Inflammatory macrophage treated with lipopolysaccharide for 1 hour (primary cell): ENCODE results near the gene OPALIN.
"Not testable (repeated sequence)": the region's sequence is repeated elsewhere in the genome, so short reads cannot be mapped to it uniquely, and the experiment has no call there.

Experiments
- DNase-seq, 2 donors: peaks; one replicate each; pipeline ENCODE4 v3.0.0-alpha.2; 2020 to 2022

Gene OPALIN

GRCh38 chr10:96334616-96335526 is 23.9 kb downstream of the OPALIN start:
- peak; percentile 17 to 69 for DNase-seq

- DNase-seq = peak in 1 of 2 donors; percentile 12
These were observed 25.7 kb downstream of the OPALIN start for GRCh38 chr10:96333101-96333500.

DNA sequence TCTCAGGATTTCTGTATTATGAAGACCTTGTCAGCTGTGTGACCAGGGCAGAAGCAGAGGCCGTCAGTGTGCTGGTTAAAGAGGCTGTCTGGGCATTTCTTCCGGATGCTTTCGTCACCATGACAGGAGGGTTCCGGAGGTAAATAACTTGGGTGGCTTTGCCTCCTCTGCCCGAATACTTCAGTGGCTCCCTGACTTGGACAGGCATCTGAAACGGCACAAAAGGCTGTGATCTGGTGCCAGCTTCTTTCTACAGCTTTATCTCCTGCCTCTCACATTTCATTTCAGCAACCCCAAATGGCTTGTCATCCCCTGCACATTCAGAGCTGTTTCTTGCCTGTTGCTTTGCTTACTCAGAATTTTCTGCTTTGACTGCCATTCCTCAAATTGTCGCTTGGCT is 31.3 kb downstream of the OPALIN start:
- no peak for DNase-seq

- no peak for DNase-seq
These were observed 33.0 kb downstream of the OPALIN start for GRCh38 chr10:96325719-96326373.

- no peak for DNase-seq
These were observed 34.4 kb downstream of the OPALIN start for GRCh38 chr10:96324447-96324846.

GRCh38 chr10:96322275-96322674 is 36.5 kb downstream of the OPALIN start:
- DNase-seq = no peak

GRCh38 chr10:96321822-96322221 is 37.0 kb downstream of the OPALIN start:
- no peak for DNase-seq

- no peak for DNase-seq
These were observed 38.9 kb downstream of the OPALIN start for GRCh38 chr10:96319754-96320474.

GRCh38 chr10:96317067-96317833 is 41.6 kb downstream of the OPALIN start:
- no peak for DNase-seq

- no peak for DNase-seq
These were observed 45.5 kb downstream of the OPALIN start for GRCh38 chr10:96313344-96313743.

GRCh38 chr10:96311180-96311715 is 47.6 kb downstream of the OPALIN start:
- DNase-seq = no peak

GRCh38 chr10:96310321-96310669 is 48.5 kb downstream of the OPALIN start:
- DNase-seq = no peak

GRCh38 chr10:96309628-96310320 is 49.0 kb downstream of the OPALIN start:
- DNase-seq = no peak

- not testable (repeated sequence) for DNase-seq
These were observed 49.9 kb downstream of the OPALIN start for GRCh38 chr10:96308854-96309253.

DNA sequence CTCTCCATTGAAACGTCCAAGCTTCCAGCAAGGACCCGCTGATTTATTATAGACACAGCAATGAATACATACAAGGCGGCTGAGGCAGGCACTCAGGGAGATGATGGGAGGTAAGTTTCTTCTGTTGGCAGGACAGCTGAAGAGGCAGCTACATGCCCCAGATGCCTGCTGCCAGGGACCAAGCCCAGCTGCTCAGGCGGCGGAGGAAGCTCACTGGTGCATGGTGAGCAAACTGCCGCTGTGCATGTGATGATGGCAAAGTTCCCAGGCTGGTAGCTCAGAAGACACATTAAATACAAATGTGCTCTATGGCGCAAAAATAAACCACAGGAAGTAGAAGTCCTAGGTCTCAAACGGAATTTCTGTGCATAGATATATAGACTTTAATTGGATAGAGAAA is 52.3 kb downstream of the OPALIN start:
- peak; percentile 22 to 33 for DNase-seq

DNA sequence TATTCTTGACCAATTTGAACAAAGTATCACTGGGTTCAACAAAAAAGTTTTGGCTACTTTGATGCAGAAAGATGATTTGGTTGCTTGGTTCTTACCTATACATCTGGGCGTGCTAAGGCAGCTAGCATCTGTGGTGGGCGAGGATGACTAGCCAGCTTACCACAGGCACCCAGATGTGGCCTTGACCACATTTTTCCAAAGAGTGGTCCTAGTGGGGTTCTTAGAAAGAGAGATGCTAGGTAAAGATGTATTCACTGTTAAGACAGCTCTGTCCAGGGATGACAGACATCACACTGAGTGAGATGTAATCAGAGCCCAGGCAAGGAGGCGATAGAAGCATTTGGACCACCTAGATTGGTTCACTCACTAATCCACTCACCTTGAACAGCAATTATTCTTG is 53.8 kb downstream of the OPALIN start:
- DNase-seq = no peak

DNA sequence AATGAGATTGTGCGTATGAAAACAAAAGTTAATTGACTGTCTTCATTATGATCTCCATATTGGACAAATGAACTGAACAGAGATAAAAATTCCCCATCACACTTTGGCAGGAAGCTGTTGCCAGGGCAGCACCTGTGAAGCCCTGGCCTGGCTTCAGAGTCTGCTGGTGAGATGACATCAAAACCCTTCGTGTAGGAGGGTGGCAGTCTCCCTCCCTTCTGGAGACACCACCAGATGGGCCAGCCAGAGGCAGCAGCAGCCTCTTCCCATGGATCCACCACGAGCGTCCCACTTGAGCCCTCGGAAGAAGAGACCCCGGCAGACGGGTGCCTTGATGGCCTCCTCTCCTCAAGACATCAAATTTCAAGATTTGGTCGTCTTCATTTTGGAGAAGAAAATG is 54.6 kb downstream of the OPALIN start, which contains the start of gene DNTT:
Gene DNTT, plus strand, starts transcription at position 205 of the 400 bp plus-strand sequence. Its CDS starts 64 bp downstream, at position 269.
- DNase-seq = no peak

GRCh38 chr10:96301616-96302015 is 57.2 kb downstream of the OPALIN start:
- DNase-seq = no peak

DNA sequence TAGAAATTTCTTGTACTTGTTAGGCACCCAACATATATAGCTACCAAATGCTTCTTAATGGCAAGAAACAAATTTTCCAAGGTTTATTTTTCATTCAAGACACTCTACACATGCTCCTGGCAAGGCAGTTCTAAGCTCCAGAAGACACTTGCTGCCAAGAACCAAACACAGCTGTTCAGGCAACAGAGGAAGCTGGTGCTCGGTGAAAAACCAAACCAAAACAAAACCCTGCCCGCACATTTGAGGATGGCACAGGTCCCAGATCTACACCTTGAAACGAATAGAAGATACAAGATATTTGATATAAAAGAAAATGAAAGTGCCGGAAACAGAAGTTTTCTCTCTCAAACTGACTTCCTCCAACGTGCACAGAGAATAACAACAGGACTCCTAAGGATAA is 59.4 kb downstream of the OPALIN start:
- no peak for DNase-seq

DNA sequence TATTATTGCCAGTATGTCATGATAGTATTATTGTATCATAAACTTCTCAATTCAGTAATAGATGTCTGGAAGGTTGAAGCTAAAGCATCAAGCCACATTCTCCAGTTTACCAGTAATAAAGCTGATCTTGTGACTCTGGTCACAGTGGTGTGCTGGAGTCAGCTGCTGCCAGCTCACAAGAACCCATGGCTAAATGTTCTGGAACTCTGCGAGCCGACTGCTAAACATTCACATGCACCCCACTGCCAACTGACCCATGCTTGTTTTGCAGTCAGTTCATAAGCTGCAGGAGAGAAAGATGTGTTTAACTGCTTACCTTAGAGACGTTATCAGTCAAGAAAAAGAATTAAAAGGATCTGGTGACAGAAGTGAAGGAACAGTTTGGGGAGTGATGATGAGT is 60.4 kb downstream of the OPALIN start:
- DNase-seq = no peak

DNA sequence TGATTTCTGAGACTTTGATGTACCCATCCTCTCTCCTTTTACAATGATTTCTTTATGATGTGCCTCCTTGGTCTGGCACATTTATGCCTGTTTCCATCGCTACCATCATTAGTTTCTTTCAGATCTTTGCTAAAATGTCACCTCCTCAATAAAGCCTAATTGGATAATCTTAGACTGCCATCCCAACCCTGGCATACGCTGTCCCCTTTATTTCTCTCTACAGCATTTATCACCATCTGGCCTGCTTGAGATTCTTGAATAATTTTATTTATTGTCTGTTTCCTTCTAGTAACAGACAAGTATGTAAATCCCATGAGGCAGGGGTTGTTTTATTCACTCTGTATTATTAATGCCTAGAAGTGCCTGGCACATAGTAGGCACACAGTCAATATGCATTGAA is 61.3 kb downstream of the OPALIN start:
- no peak for DNase-seq

- no peak for DNase-seq
These were observed 63.3 kb downstream of the OPALIN start for GRCh38 chr10:96295475-96295874.
